Testis (tissue), 3 donors: ENCODE data around the gene EFNB2. TPM values are rescaled to one million over a fixed set of nuclear protein-coding genes. Genes with fewer than 3 reads are reported as not detected.

ENCODE experiments used
- DNase-seq: peaks from one replicate; pipeline ENCODE4 v3.0.0-alpha.2; 2019
- H3K27ac ChIP-seq, 2 donors: fragments of 200-600 bp; sonication (generic); one replicate each; pipeline ENCODE4 v1.5.1; 2019
- H3K27me3 ChIP-seq: fragments of 200-600 bp; sonication (generic); one replicate; pipeline ENCODE4 v1.5.1; 2019
- H3K36me3 ChIP-seq: fragments of 200-600 bp; sonication (generic); one replicate; pipeline ENCODE4 v1.5.1; 2017; ENCODE audit warnings: low read depth; ENCODE audit errors: missing control alignments
- H3K4me1 ChIP-seq: fragments of 200-600 bp; sonication (generic); one replicate; pipeline ENCODE4 v1.5.1; 2019
- H3K4me3 ChIP-seq, 2 donors: fragments of 200-600 bp; sonication (generic); one replicate each; pipeline ENCODE4 v1.5.1; 2017 to 2019
- H3K9me3 ChIP-seq: fragments of 200-600 bp; sonication (generic); one replicate; pipeline ENCODE4 v1.5.1; 2017
- CTCF ChIP-seq, 3 experiments: fragments of 450-650 bp in 2 of 3; fragments of 200-600 bp in 1 of 3; sonication (generic) in 1 of 3; IDR thresholded peaks; one replicate each; pipeline ENCODE4 v1.5.1; 2016 to 2019; ENCODE audit warnings: antibody characterized with exemption in 3 of 3, mild to moderate bottlenecking in 2 of 3, moderate library complexity in 1 of 3
- POLR2A ChIP-seq: fragments of 450-650 bp; IDR thresholded peaks from one replicate; pipeline ENCODE4 v1.6.1; 2017; ENCODE audit warnings: antibody characterized with exemption, mild to moderate bottlenecking, moderate library complexity
- WGBS, 2 donors: methylation state at CpG; one replicate each; pipeline ENCODE4 v1.1.5; 2018; 5-methylcytosine and 5-hydroxymethylcytosine counted together
- intact Hi-C: fragments of 100-400 bp; cut with DNase I; formaldehyde crosslinking; loops from one replicate; pipeline ENCODE4 v1.15.1; 2023; ENCODE audit warnings: low total_unique reads
- polyA plus RNA-seq: library from polyadenylated mRNA; stranded (reverse); fragments of 350-450 nt; fragmentation: Illumina TruSeq; extraction: RNeasy Lipid Tissue Mini Kit (QIAGEN cat#74804); gene quantifications from one replicate; pipeline ENCODE4 v1.2.3, GENCODE V29; 2014; ENCODE audit warnings: low read depth, low replicate concordance; ENCODE audit not compliant: insufficient read depth
- total RNA-seq, 2 donors: library from RNA; depleted of rRNA; stranded (reverse); fragments of >200 nt; gene quantifications; one replicate each; pipeline ENCODE4 v1.2.3, GENCODE V29; 2016

EFNB2 gene
- total and polyA plus RNA-seq, 3 donors from 2014 or later: 17.4 to 37.7 (median 24.7) TPM

- H3K4me1 ChIP-seq: peaks cover 9% of the 10 kb centered on the region
- no peaks in the 10 kb centered on the region for H3K9me3 ChIP-seq
- WGBS, 2 donors: 56 to 62% methylated on average over 3 of the region's 3 CpGs
- no peaks in the 10 kb centered on the region for H3K27me3 ChIP-seq
- no peak overlapping the region for H3K4me3 ChIP-seq
- intact Hi-C loops: no loop called here
- TF ChIP-seq POLR2A: no peak
- TF ChIP-seq CTCF (IDR thresholded peaks at IDR 0.05): no peak
- no peak overlapping the region for H3K27ac ChIP-seq
- no peaks in the 10 kb centered on the region for H3K36me3 ChIP-seq
- no peak for DNase-seq
Measured at GRCh38 chr13:106537521-106537920, 2.1 kb upstream of the EFNB2 start.

- peaks cover 12% of the 10 kb centered on the region for H3K4me1 ChIP-seq
- peak; percentile 88 to 95 (median 90) for TF ChIP-seq CTCF (IDR thresholded peaks at IDR 0.05)
- no peak for TF ChIP-seq POLR2A
Measured at GRCh38 chr13:106536244-106537034, 977 bp upstream of the EFNB2 start.

GRCh38 chr13:106534639-106535551 lies 567 bp downstream of the EFNB2 start:
- WGBS, 2 donors: 1% methylated on average over 25 to 54 of the region's 121 CpGs
- peak overlapping the region; percentile 65 to 79 for H3K27ac ChIP-seq
- intact Hi-C loops: no loop called here

More at GRCh38 chr13:106536244-106537034, 977 bp upstream of the EFNB2 start:
- no peaks in the 10 kb centered on the region for H3K36me3 ChIP-seq
- H3K4me3 ChIP-seq: peak overlapping the region; percentile 65 to 67
- DNase-seq: peak; percentile 95
- H3K27ac ChIP-seq: peak overlapping the region; percentile 25 to 39
- no peaks in the 10 kb centered on the region for H3K27me3 ChIP-seq
- intact Hi-C loops: no loop called here
- WGBS, 2 donors: 4 to 6% methylated on average over 40 to 46 of the region's 50 CpGs
- H3K9me3 ChIP-seq: no peaks in the 10 kb centered on the region

More at GRCh38 chr13:106534639-106535551, 567 bp downstream of the EFNB2 start:
- DNase-seq: no peak
- no peak for TF ChIP-seq CTCF (IDR thresholded peaks at IDR 0.05)
- TF ChIP-seq POLR2A: no peak
- Histone ChIP-seq H3K36me3 (no peaks in the 10 kb centered on the region), H3K27me3 (no peaks in the 10 kb centered on the region), H3K4me3 (peak overlapping the region; percentile 65 to 75), H3K9me3 (no peaks in the 10 kb centered on the region), H3K4me1 (peaks cover 13% of the 10 kb centered on the region)
